HG02642 (cell line): Measurements from ENCODE around the gene CD82.
"Not testable (repeated sequence)": the region's sequence is repeated elsewhere in the genome, so short reads cannot be mapped to it uniquely, and the experiment has no call there.

Source experiments
- ATAC-seq: cut with Tn5 transposase; IDR thresholded peaks from one replicate; pipeline ENCODE4 v1.9.1; 2021; ENCODE audit warnings: mild to moderate bottlenecking; ENCODE audit not compliant: unreplicated experiment, poor library complexity

The CD82 gene

GRCh38 chr11:44533921-44534711, 31.3 kb upstream of the CD82 start:
- no peak for ATAC-seq

GRCh38 chr11:44535191-44535980, 30.1 kb upstream of the CD82 start:
- ATAC-seq: no peak

GRCh38 chr11:44536788-44537516, 28.5 kb upstream of the CD82 start:
- ATAC-seq: no peak

- ATAC-seq: no peak
Measured at GRCh38 chr11:44537679-44538078, 27.8 kb upstream of the CD82 start.

GRCh38 chr11:44538375-44539054, 26.9 kb upstream of the CD82 start:
- ATAC-seq: peak; percentile 93

GRCh38 chr11:44539971-44540370, 25.5 kb upstream of the CD82 start:
- ATAC-seq: no peak

GRCh38 chr11:44540667-44541066, 24.8 kb upstream of the CD82 start:
- no peak for ATAC-seq

- ATAC-seq: no peak
Measured at GRCh38 chr11:44542372-44542771, 23.1 kb upstream of the CD82 start.

- not testable (repeated sequence) for ATAC-seq
Measured at GRCh38 chr11:44546984-44547383, 18.5 kb upstream of the CD82 start.

GRCh38 chr11:44547534-44547933, 17.9 kb upstream of the CD82 start:
- not testable (repeated sequence) for ATAC-seq

- no peak for ATAC-seq
Measured at GRCh38 chr11:44548032-44548695, 17.3 kb upstream of the CD82 start.

- not testable (repeated sequence) for ATAC-seq
Measured at GRCh38 chr11:44548961-44549749, 16.3 kb upstream of the CD82 start.

- no peak for ATAC-seq
Measured at GRCh38 chr11:44550123-44550522, 15.3 kb upstream of the CD82 start.

- ATAC-seq: no peak
Measured at GRCh38 chr11:44551456-44552139, 13.9 kb upstream of the CD82 start.

GRCh38 chr11:44555031-44555800, 10.2 kb upstream of the CD82 start:
- ATAC-seq: no peak

GRCh38 chr11:44556735-44557409, 8.6 kb upstream of the CD82 start:
- peak; percentile 35 for ATAC-seq

GRCh38 chr11:44557464-44557863, 8.0 kb upstream of the CD82 start:
- no peak for ATAC-seq
